ENCODE results near the gene LTBR.

LTBR gene

DNA sequence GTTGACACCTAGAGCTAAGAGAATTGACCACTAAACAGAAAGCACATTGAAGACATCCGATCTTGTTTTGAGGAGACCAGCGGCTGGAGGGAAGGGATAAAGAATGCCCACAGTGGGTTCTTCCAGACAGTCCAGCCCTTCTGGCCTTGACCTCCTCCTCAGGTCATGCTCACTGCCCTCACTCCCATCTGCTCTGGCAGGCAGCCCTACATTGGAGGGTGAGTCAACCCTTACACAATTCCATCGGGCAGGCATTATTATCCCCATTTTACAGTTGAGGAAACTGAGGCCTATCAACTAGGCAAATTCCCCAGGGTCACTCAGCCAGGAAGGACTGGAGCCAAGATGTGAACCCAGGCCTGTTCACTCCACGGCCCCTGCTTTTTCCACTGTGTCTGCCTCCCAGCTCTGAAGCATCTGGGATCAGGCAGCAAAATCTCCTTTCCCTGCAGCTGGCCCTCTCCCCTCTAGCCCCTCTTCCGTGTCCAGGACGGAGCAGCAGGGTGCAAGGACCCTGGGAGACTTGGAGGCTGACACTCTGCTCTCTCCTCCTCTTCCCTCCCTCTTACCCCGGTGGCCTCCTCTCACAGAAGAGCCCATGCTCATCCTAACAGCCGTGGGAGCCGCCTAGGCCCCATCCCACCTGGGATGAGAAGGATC, 13.9 kb upstream of the LTBR start:
- no peak for DNase-seq

DNA sequence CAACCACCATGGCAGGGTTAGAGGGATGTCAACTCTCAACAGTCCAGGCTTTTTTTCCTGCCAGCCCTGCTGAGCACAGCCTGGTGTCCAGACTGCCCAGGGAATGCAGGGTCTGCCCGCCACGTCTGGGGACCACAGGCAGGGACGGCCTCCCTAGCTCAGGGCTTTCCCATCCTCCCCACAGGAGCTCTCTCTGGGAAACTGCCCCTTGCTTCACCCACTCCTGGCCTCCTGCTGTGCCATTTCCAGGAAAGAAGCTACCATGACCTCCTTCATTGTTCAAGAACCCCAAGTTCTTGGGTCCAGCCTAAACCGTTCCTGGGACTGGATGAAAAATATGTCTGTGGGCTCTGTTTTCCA, 13.4 kb upstream of the LTBR start:
- no peak for DNase-seq

- no peak for DNase-seq
Observed at GRCh38 chr12:6370994-6371754, 12.8 kb upstream of the LTBR start.

GRCh38 chr12:6372403-6373003, 11.5 kb upstream of the LTBR start:
- DNase-seq: no peak

GRCh38 chr12:6373022-6373787, 10.8 kb upstream of the LTBR start:
- DNase-seq: no peak

- no peak for DNase-seq
Observed at GRCh38 chr12:6374028-6374785, 9.8 kb upstream of the LTBR start.

- no peak for DNase-seq
Observed at GRCh38 chr12:6374786-6375160, 9.2 kb upstream of the LTBR start.

- DNase-seq: no peak
Observed at GRCh38 chr12:6375269-6376078, 8.5 kb upstream of the LTBR start, which contains the start of gene SCNN1A. Gene SCNN1A, minus strand, starts transcription at chr12:6375563. Its CDS starts 780 bp downstream, at chr12:6374783.

DNA sequence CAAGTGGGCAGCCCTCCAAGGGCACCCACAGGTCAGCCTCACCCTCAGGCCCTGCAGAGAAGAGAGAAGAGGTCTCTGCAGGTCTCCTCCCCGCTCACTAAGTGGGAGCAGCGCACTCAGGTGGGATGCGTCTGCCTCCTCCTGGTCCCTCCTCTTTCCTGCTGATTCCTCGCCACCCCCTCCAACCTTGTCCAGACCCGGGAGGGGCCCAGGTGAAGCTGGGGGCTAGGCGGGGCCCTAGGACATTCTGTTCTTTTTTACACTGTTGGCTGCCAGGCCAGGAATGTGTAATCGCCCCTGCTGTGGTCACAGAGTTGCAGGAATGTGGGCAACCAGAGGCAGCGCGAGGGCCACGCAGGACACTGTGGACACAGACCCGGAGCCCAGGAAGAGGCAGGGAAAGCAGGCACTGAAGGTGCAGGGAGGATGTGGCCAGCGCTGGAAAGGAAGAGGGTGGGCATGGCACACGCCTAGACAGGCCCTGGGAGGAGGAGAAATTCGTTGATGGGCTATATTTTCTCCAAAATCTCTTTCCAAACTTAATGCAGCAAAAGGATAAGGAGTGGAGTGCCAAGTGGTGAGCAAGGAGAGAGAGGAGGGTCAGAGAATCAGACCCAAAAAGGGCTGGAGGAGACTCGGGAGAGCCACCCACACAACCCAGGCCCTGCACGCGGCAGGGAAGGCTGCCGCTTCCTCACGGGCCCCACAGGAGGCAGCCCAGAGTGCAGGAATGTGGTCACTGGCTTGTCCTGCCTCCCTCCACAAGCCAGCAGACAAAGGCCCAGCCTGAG, 7.7 kb upstream of the LTBR start:
- no peak for DNase-seq

GRCh38 chr12:6376870-6377666, 6.9 kb upstream of the LTBR start:
- DNase-seq: no peak

GRCh38 chr12:6377667-6377994, 6.3 kb upstream of the LTBR start:
- no peak for DNase-seq

DNA sequence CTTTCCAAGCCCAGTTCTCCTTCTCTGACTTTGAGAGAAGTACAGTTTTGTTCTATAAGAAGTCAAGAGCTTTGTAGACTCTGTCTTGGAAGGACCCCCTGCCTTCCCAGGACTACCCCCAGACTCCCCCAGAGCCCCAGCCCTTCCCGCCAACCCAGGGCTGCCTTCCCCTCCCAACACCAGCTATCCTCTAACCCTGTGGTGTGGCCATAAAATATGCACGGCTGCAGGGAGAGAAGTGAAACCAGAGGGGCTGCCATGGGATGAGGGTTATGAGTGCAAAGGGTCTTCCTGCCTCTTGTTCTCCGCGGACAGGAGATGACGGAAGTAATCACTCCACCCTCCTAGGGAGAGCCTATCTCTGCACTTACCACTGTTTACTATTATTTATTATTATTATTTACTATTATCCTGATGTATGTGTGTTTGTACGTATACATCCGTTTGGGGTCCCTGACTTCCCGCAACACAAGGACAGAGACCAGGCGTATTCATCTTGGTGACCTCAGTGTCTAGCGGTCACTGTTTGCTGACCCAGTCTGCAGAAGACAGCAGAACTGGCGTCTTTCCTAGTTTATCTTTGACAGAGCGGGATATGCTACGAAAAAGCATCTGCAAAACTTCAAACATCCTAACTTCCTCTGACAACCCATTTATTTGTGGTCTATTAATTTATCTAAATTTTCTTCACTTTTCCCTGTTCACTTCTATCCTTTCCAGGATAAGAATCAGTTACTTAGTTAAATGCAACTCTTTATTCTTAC, 5.1 kb upstream of the LTBR start:
- DNase-seq: no peak

- no peak for DNase-seq
Observed at GRCh38 chr12:6380141-6381121, 3.5 kb upstream of the LTBR start.

DNA sequence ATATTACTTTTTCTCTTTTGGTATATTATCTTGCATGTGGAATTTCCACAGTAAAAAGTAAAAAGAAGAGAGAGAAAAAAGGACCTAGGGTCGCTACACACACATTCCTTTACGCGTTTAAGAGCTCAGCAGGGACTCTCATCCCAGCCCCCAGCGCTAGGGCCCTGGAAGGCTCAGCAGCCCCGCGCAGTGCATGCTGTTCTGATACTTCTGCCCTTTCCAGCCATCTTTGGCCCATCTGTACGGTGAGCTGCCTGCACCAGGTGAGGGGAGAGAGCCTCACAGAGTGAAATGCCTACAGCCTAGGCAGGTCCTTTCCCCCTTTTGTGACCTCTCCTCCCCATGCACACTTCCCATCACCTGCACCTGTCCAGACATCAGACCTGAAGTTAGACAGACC, 1.6 kb upstream of the LTBR start:
- no peak for DNase-seq

- no peak for DNase-seq
Observed at GRCh38 chr12:6382982-6383381, 980 bp upstream of the LTBR start.

DNA sequence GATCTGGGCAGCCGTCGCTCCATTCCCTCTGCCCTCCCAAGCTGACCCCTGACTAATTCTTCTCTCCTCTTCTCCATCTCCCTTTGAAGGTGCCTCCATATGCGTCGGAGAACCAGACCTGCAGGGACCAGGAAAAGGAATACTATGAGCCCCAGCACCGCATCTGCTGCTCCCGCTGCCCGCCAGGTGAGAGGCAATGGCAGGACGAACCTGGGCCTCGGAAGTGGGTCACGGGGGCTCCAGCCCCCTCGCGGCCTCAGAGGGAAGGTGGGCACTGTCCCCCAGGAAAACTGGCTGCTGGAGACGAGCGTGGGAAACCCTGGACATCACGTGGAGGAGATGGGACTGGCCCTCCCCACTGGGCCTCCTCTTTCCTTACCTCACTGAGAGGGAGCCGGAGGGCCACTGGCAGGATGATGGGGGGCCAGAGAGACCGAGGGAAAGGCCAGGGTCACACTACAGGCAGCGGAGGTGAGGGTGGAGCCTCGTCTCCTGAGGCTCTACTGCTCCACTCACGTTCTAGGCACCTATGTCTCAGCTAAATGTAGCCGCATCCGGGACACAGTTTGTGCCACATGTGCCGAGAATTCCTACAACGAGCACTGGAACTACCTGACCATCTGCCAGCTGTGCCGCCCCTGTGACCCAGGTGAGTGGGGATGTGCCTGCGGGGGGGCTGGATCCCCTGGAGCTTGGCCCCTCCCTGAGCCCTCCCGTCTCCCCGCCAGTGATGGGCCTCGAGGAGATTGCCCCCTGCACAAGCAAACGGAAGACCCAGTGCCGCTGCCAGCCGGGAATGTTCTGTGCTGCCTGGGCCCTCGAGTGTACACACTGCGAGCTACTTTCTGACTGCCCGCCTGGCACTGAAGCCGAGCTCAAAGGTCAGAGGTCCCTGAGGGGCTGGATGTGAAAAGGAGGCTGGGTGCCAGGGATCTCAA, 806 bp downstream of the LTBR start:
- no peak for DNase-seq

- DNase-seq: no peak
Observed at GRCh38 chr12:6386038-6386437, 2.1 kb downstream of the LTBR start.

All from CD4-positive, alpha-beta T cell treated with Interleukin-21 for 1 hour (primary cell).